CD4-positive, alpha-beta T cell treated with Interleukin-6 for 4 hours (primary cell): ENCODE measurements around the gene ALDH3A1.
"Not testable (repeated sequence)": the region's sequence is repeated elsewhere in the genome, so short reads cannot be mapped to it uniquely, and the experiment has no call there.

Experiments
- DNase-seq: peaks from one replicate; pipeline ENCODE4 v3.0.0-alpha.2; 2020; ENCODE audit warnings: mixed read lengths

Gene ALDH3A1

DNA sequence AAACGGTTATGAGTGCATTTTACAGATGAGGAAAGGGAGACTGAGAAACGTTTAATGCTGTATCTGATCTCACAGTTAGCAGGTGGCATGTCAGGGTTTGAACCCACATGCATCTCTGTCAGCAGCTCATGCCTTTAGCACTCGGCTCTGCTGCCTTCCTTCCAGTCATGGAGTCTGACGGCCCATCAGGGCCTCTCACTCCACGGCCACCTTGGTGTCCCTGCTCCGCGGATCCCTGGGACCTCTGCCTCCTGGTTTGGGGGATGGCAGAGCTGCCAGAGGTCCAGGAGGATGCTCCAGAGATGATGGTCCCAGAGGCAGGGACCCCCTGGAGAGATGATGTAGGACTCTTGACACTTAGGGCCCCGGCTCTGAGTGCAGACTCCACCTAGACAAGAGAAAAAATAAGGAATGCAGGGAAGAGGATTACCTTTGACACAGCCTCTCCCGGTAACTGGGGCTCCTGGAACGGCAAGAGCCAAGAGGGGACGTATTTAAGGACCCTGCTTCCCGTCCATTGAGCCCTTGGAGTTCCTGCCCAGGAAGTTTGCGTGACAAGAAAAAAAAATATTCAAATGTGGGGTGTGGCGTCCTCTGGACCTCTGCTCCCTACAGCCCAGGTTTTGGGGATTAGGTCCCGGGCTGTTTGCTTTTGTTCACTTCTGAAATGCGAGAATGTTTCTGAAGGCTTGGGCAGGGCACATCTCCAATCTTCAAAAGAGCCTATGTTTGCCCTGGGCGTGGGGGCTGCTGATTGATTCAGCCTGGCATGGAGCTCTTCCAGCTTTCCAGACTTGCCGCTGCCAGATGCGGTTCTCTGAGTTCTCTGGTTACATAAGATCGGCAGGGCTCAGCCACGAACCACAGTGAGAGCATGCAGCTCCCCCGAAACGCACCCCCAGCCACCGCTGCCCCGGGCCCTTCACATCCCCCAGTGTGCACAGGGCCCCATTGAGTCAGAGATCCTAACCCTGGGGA is at the start of gene ALDH3A1:
Gene ALDH3A1, minus strand, starts transcription at position 470 of the 978 bp plus-strand sequence. CDS start 3,169 bp downstream, outside the sequence.
- no peak for DNase-seq

DNA sequence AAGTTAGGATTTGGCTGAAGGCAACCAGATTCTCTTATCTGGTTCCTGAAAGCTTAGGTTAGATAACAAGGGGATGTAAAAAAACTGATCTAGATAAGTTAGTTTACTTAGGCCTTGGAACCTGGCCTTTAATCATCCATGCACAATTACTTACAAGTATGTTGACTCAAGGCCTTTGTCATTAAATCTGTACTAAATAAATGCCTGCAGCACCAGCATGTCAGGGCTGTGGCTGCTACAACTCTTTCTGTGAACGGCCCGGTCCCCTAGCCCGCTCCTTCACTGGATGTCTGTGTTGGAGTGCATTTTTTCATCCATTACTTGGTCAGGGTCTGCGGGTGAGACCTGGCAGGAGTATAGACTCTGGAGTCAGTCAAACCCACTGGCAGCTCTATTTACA is 48.4 kb upstream of the ALDH3A1 start:
- no peak for DNase-seq

DNA sequence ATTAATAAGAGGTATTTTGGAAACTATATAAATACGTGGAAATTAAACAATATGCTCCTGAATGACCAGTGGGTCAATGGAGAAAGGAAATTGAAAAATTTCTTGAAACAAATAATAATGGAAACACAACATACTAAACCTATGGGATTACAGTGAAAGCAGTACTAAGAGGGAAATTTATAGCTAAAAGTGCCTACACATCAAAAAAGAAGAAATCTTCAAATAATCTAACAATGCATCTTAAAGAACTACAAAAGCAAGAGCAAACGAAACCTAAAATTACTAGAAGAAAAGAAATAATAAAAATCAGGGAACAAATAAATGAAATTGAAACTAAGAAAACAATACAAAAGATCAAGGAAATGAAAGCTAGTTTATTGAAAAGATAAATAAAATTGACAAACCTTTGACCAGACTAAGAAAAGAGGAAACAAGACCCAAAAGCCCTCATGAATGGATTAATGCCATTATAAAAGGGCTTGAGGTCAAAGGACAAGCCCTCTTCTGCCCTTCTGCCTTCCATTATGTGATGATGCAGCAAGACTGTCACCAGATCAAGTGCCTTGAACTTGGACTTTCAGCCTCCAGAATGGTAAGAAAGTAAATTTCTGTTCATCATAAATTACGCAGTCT is 43.9 kb upstream of the ALDH3A1 start:
- no peak for DNase-seq

DNA sequence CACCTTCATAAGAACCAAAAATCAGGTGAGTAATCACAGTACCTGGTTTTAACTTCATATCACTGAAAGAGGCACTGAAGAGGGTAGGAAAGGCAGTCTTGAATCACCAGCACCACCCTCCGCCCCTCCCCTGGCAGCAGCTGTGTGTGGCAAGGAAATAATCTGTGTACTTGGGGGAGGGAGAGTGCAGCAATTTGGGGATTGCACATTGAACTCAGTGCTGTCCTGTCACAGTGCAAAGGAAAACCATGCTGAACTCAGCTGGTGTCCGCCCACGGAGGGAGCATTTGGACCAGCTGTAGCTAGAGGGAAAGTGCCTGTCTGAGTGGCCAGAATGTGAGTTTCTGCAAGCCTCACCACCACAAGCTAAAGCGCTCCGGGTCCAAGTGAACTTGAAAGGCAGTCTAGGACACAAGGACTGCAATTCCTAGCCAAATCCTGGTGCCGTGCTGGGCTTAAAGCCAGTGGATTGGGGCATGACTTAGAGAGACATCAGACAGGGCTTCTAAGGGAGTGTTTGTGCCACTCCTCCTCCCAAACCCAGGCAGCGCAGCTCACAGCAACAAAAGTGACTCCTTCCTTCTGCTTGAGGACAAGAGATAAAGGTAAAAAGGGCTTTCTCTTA is 39.7 kb upstream of the ALDH3A1 start:
- no peak for DNase-seq

DNA sequence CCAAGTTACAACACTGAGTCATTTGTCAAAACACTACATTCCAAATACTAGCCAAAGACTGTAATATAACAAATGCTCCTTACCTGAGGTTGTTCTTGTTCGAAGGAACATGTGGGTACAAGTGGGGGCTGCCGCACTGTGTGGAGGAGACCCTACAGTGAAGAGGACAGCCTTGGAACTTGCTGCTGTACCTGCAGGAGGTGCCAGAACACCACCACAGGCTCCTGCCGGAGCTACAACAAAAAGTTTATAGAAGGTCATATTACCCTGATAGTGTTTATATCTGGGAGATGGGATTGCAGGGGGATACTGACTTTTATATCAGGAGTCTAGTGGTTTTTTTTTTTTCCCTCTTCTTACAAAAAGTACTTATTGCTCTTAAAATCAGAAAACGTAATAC is 37.8 kb upstream of the ALDH3A1 start:
- DNase-seq: no peak

DNA sequence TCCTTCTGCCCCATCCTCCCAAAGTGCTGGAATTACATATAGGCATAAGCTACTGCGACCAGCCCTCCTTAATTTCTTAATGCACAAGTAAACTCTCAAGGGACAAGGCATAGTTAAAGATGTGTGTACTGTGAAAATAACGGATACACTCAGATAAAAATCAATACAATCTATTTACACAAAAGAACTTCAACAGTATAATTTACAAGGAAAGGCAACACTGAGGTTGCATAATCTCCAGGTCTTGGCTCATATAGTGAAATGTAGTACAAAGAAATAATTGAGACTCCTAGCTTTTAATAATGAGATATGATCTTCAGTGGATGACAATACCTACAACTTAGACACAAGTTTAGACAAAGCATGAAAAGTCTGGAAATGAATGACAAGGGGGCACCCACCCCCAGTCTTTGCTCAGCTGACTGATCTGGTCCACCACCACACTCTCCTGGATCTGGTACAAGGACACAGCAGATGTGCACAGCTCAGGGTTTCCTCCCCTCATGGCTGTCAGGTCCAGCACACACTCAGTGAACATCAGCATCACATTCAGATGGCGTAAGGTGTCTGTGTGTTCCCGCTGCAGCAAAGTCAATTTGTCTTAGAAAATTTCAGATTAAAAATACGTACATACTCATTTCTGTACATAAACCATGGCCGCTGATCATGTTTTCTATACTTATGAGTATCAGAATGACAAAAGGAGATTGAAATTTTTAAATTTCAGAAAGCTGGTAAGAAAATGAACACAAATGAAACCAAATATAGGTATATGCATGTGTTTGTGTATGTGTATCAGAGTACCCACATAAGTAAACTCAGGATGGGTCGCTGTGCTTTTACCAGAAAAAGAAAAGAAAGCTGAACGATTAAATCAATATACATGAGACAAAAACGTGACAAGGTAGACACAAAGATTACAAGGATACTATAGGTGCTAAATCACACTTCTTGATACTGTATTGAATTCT is 33.7 kb upstream of the ALDH3A1 start:
- no peak for DNase-seq

DNA sequence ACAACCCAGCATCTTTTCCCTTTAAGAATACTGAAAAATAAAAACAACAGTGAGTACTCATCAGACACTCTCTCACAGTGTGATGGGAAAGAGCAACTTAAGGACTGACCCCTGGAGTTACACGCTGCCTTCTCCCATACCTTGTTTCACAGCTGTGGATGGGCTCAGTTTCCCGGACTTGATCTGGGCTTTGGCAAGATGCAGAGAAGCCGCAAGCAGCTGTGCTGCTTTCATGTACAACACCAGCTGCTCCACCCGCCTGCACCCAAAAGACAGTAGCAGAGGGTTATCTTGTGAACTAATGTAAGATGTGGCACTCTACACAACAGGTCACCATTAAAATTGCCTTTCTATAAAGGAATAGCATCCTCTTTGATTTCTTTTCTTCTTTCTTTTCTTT is 32.7 kb upstream of the ALDH3A1 start:
- no peak for DNase-seq

DNA sequence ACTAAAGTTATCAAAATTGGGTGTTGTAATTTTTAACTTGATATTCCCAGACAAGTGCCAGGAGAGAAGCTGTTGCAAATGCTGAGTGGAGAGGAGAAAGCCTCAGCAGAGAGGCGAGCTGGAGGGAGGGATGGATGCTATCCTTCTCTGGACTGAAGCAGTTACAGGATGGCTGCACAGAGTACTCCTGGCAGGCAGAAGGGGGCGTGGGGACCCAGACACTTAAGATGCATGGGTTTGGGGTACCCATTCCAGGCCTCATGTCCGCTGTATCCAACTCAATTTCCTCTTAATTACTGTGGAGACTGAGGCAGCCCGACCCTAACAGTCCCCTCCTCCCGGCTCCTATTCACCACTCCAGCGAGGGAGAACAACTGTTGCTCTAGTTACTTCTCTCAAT is 25.4 kb upstream of the ALDH3A1 start:
- no peak for DNase-seq

DNA sequence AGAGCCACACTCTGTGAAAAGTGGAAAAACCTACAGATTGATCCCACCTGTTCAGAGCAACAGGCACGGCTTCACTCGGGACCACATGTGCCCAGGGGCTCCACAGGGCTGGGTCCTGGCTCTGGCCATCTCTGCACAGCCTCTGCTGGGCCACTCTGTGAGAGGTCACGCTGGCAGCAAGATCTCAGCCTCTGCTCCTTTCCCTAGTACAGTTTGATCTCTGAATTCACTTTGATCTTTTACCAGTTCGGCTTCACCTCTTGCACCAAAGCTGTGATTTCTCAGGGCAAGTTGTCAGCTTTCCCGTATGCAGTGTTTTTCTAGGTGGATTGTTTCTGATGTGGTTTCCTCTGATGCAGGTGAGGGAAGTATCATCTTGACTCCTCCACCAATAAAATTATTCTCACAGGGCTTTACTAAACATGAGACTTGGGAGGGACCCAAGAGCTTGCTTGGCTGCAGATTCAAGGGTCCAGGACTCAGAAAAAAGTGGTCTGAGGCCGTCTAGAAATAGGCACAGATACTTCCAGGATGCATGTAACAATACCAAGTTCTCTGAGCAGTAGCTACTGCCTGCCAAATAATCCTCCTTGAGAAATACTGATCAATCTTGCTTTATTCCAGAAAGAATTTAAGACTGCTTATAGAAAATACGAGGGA is 24.0 kb upstream of the ALDH3A1 start:
- peak; percentile 57 for DNase-seq

DNA sequence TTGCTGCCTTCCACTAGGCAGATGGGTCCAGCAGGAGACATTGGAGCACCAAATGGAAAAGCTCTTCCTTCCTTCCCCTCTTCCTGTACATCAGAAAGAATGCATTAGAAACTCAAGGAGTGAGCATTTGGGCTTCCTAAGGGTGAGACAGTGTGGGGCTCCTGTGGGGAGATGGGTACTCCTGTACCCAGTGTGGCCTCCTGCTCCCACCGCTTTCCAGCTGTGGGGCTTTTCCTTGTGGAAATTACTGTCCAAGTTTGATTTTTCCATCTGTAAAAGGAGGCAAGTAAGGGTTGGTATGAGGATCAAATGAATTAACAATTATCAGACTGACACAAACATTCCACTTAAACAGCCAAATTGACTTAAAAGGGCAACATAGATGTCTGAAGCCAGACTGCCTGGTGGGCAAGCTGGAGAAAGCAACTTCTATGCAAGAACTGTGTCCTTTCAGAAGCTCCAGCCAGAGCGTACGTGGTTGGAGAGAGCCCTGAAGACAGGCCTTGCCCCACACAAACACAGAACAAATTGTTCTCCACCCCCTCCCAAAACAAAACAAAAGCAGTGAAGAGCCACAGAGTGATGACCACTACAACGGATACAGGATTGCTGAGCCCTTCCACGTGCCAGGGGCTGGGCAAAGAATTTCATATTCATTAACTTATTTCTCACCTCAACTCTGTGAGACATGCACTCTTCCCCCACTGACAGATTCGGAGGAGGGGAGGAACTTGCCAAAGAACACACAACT is 23.1 kb upstream of the ALDH3A1 start:
- DNase-seq: no peak

DNA sequence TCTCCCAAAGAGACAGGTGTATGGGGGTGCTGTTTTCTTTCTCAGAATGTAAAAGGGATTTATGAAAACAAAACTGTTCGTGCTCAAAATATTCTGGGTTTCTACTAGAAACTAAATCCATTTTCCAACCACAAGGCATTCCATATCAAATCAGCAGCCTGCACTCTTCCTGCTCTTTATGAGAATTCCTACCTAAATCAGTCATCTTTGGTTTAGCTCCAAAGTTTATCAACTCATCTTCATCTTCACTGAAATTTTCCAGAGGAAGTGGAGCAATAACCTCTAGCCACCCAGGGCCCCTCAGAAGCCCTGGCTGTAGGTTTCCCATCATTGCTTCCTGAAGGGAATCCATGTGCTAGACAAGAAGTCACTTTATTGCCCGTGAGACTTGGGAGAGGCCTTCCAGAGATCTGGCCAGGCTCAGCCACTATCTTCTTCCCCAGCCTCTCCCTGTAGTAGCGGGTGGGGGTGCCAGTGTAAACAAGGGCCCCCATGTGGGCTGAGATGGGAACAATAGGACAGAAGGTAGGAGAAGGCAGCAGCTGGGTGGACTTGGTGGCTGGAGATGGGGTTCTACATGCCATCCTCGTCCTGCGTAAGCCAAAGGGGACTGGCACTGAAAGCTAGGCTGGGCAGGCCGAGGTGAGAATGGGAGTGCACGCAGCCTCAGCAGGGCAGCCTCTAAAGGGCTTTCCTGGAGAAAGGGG is 22.0 kb upstream of the ALDH3A1 start:
- no peak for DNase-seq

DNA sequence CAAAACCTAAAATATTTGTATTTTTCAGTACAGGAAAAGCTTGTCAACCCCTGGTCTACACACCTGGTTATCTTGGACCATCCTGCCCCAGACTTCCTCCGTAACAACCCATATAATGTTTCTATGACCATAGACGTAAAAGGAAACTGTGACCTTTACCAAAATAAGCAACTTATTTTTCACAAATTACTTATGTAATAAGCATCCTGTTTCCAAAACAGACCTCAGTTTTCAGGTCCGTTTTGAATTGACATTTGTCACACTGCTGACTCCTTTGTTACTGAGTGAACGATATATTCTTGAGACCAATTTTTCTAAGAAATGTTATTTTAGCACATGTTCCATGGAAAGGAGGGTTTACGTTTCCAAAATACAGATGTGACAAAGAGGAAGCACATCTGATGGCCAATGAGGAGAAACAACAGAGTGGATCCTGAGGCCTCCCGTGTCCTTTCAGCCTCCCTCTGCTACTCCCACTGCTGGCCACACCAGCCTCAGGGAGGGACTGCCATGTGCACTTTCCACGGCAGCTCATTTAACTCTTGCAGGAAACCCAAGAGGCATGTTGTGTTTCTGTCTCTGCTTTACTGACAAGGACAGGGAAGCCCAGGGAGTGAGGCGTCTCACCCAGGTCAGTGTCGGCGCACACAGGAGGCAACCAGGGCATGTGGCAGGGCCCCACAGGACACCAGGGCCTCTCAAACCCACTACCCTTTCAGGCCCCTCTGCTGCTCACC is 20.1 kb upstream of the ALDH3A1 start:
- DNase-seq: no peak

DNA sequence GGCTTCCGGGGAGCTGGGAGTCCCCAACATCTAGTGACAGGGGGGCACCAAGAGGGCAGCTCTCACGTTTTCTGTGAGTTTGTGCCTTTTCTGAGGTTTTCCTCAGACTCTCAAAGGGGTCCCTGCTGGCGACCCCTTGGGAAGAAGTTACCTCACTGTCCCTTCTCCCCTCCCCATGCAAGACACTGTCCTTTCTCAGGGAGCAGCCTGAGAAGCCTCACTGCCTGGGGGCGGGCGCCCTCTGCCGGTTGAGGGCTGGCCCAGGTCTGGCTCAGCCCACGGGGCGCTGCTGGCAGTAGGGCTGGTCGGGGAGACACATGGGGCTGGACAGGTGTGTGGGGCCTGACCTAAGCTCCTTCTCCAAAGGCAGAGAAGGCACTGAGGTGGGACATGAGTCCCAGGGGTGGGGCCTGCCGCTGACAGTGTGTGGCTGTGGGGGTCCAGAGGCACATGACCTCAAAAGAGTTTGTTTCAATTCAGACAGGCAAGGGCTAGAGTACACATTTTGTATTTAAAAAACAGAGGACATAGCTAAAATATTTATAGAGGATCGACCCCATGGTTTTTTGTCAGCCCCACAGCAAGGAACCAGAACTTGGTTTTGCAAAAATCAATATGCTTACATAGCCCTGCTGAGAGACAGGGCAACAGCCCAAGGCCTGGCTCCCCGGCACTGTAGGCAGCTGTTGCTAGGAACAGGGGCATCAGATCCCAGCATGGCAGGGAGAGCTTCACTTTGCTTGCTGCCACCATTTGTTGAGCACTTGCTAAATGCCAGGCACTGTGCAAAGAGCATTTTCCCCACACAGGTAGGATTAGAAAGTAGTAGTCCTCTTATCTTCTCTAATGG is 18.5 kb upstream of the ALDH3A1 start:
- DNase-seq: peak; percentile 88

DNA sequence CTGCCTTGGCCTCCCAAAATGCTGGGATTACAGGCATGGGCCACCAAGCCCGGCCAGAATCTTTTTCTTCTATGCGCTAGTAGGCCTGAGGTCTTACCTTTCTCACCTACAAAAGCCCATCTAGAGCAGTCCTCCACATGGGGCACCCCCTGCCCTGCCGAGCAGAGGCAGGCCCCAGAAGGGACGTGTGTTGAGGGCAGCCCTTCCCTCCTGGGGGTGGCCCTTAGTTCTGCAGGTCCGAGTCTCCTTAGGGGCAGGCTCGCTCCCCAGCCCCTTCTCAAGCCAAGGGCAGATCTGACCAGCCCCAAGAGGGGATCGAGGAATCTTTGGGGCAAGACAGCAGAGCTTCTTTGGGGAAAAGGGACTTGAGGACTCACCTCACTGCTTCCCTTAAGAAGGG is 17.9 kb upstream of the ALDH3A1 start:
- no peak for DNase-seq

DNA sequence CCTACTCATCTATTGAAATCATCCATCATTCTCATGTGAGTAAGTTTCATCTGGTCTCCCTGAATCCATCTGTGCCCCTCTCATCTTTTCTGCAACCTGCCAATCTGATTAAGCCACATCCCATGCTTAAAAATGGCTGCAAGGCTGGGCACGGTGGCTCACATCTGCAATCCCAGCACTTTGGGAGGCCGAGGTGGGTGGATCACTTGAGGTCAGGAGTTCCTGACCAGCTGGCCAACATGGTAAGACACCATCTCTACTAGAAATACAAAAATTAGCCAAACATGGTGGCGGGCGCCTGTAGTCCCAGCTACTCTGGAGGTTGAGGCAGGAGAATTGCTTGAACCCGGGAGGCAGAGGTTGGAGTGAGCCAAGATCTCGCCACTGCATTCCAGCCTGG is 15.9 kb upstream of the ALDH3A1 start:
- not testable (repeated sequence) for DNase-seq

DNA sequence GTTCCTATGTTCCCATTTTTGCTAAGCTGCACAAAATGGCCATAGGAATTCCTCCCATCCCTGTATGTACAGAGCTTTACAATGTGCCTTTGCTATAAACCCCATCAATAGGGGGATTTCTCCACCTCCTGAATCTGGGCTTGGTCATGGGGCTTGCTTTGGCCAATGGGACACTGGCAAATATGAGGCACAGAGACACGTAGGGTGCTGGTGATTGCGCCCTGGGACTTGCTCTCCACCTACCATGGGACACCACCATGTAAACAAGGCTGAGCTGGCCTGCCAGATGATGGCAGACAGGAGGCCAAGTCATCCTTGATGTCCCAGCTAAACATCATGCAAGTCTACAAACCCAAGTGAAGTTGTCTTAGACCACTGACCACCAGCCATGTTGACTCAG is 15.3 kb upstream of the ALDH3A1 start:
- DNase-seq: no peak

DNA sequence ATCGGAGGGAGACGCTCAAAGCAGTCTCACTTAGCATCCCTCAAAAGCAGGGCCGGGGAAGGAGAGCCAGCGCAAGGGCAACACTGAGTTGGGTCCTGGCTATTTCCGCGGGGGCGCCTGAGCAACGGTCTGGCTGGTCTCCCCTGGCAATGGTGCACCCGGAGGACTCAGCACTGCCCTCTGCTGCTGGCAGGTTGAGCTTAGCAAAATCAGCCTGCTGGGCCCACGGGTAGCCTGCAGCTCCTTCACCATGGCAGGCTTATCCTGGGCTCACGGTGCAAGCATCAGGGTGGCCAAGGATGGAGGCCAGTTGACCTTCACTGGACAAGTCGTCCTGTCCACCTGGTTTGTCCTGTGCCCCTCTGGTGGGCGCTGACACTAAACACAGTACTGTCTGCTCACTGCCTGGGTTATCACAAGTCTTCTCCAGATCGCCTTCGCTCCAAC is 14.4 kb upstream of the ALDH3A1 start:
- DNase-seq: peak; percentile 37

DNA sequence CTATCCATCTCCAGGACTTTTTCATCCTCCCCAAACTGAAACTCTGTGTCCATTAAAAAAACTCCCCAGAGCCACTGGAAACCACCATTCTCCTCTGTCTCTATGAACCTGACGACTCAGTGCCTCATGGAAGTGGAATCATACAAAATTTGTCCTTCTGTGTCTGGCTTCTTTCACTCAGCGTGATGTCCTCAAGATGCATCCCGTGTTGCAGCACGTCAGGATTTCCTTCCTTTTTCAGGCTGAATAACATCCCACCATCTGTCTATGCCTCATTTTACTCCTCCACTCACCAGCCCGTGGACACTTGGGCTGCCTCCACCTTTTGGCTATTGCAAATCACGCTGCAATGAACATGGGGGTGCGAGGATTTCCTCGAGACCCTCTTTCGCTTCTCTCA is 12.6 kb upstream of the ALDH3A1 start:
- no peak for DNase-seq
